ENCODE measurements around the gene VARS1. TPM values are rescaled to one million over a fixed set of nuclear protein-coding genes. Genes with fewer than 3 reads are reported as not detected.

VARS1 gene
- total and polyA plus RNA-seq, 2 of the 8 experiments (the other 6 are each of a cell fraction or from before 2014, with no cell fraction given): 53.5 to 162 TPM

DNA sequence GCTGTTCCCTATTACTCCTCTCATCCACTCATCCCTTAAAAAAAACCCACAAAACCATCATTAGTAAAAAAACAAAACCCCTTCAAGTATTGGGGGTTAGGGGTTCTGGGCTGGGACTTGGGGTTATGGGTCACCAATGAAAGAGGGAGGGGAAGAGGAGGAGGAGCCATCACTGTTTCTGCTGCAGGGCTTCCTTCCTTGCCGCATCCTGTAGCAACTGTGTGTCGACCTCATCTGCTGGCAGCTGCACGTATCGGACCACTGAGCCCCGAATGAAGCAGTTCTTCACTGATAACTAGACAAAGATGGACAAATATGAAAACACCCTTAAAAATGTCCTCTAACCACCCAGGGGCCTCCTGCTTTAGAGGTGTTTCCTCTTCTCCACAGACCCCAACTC is 2.0 kb upstream of the VARS1 start:
- peaks cover 3% of the 10 kb centered on the region; the same call in 1 of the 2 replicates for H3K79me1 ChIP-seq (ENCODE audit: low read depth, low read length)
- peaks cover 1 to 2% of the 10 kb centered on the region in 2 experiments for H4K20me1 ChIP-seq (replicated peaks in 1 of 2; ENCODE audit: control insufficient read depth in 1 of 2, insufficient read depth in 2 of 2, low read length in 2 of 2)
- H2AFZ ChIP-seq (ENCODE audit: low read length): no peak overlapping the region
- no peak overlapping the region for H2BK20ac ChIP-seq (ENCODE audit: low read length)
- no peak overlapping the region for H4K5ac ChIP-seq (ENCODE audit: insufficient read length, low read depth, low read length)
- no peak overlapping the region for H3K4me3 ChIP-seq (ENCODE audit: extremely low read depth in 1 of 4, insufficient read depth in 2 of 4, low read depth in 3 of 4, low read length in 4 of 4)
- no peak overlapping the region for H3K4ac ChIP-seq (replicated peaks; ENCODE audit: insufficient read length, low read depth, low read length)
- H3K23me2 ChIP-seq (ENCODE audit: low read depth, low read length): peaks cover 5% of the 10 kb centered on the region; the same call in 1 of the 2 replicates
- H3K79me2 ChIP-seq (ENCODE audit: control insufficient read depth in 1 of 2, insufficient read depth in 2 of 2, low read length in 2 of 2): peaks cover 0 to 19% of the 10 kb centered on the region in 2 experiments; a peak in 2 of 4 replicates
- peaks cover 0 to 2% (median under 1%) of the 10 kb centered on the region in 4 experiments; a peak in 3 of 7 replicates for H3K4me1 ChIP-seq (replicated peaks in 1 of 4; ENCODE audit: control insufficient read depth in 3 of 4, insufficient read depth in 4 of 4, low read length in 3 of 4)
- H3K14ac ChIP-seq (ENCODE audit: insufficient read length): no peak overlapping the region
- no peak overlapping the region for H3K4me2 ChIP-seq (ENCODE audit: insufficient read depth in 1 of 2, low read depth in 2 of 2, low read length in 2 of 2)
- FAIRE-seq: no peak
- no peaks in the 10 kb centered on the region for H3K9me3 ChIP-seq (ENCODE audit: insufficient read depth in 2 of 2, low read depth in 1 of 2, low read length in 1 of 2)
- DNase-seq (ENCODE audit: low read depth in 1 of 2, low spot score in 2 of 2): no peak
- H3K36me3 ChIP-seq (ENCODE audit: control insufficient read depth in 2 of 4, insufficient read depth in 4 of 4, low read length in 3 of 4): peaks cover 2 to 26% (median 13%) of the 10 kb centered on the region in 4 experiments; a peak in 5 of 8 replicates
- POLR2A ChIA-PET (ENCODE audit: partially characterized antibody): interaction anchor here (0.9 to 7.6 kb wide), 6 partner anchors 8 to 71 kb away, joined by 3 to 81 read pairs (median 15); partner anchors contain the start of genes HSPA1A, HSPA1L and LSM2
- no peak overlapping the region for H2AK5ac ChIP-seq (ENCODE audit: low read depth, low read length)
- H4K8ac ChIP-seq (ENCODE audit: extremely low read depth, insufficient read depth, low read length): no peak overlapping the region
- CTCF ChIA-PET (ENCODE audit: partially characterized antibody): interaction anchor here (0.7 to 5.9 kb wide), 6 partner anchors 8 to 34 kb away, joined by 3 to 28 read pairs (median 4); partner anchors contain the start of genes HSPA1A, HSPA1L and LSM2
- H3K23ac ChIP-seq (ENCODE audit: insufficient read length): no peak overlapping the region
- no peak overlapping the region for H3K9ac ChIP-seq (replicated peaks in 1 of 4; ENCODE audit: extremely low read depth in 1 of 4, low read depth in 3 of 4, low read length in 3 of 4)
- no peak overlapping the region for H3K27ac ChIP-seq (ENCODE audit: low read depth, low read length)
- no peak overlapping the region for H2BK12ac ChIP-seq (ENCODE audit: low read depth, low read length)
- whole genome bisulfite sequencing, 2 experiments (ENCODE audit: extremely low coverage in 1 of 2, insufficient coverage in 1 of 2, insufficient read length in 1 of 2, insufficient replicate concordance in 2 of 2, low coverage in 1 of 2, low lambda C conversion rate in 2 of 2, missing lambda C conversion rate in 1 of 2): 92% methylated on average over 5 of the region's 5 CpGs; no CpG with 5 or more reads in 1 of the 2 experiments
- no peak overlapping the region for H3K56ac ChIP-seq (replicated peaks; ENCODE audit: insufficient read length, low read depth, low read length)
- no peak overlapping the region for H4K91ac ChIP-seq (replicated peaks; ENCODE audit: insufficient read length, low read length)
- H2BK15ac ChIP-seq (ENCODE audit: low read length): no peak overlapping the region
- no peak overlapping the region for H2BK120ac ChIP-seq (replicated peaks; ENCODE audit: low read depth, low read length)
- H3K18ac ChIP-seq (ENCODE audit: extremely low read depth, low read length): no peak overlapping the region
- no peaks in the 10 kb centered on the region for H3K27me3 ChIP-seq (replicated peaks in 1 of 4; ENCODE audit: control insufficient read depth in 3 of 4, extremely low read depth in 1 of 4, insufficient read depth in 3 of 4, low read length in 3 of 4)
- no peak overlapping the region for H2BK5ac ChIP-seq (ENCODE audit: low read depth, low read length)
- TF ChIP-seq BACH1 (IDR thresholded peaks at IDR 0.05; ENCODE audit: low read length) (no peak), TCF12 (IDR thresholded peaks at IDR 0.05; ENCODE audit: low read depth, low read length) (no peak), CHD1 (IDR thresholded peaks at IDR 0.05; ENCODE audit: low read depth, low read length) (no peak), BRCA1 (IDR thresholded peaks at IDR 0.05; ENCODE audit: low read depth, low read length) (no peak), POLR2AphosphoS5 (IDR thresholded peaks at IDR 0.05; ENCODE audit: low read depth, low read length) (no peak), TAF1 (IDR thresholded peaks at IDR 0.05; ENCODE audit: low read depth, low read length) (no peak), FOSL1 (IDR thresholded peaks at IDR 0.05; ENCODE audit: insufficient read depth, low read depth, low read length) (no peak), EP300 (IDR thresholded peaks at IDR 0.05; ENCODE audit: borderline replicate concordance in 1 of 2, low read depth in 2 of 2, low read length in 2 of 2) (no peak)
- TF ChIP-seq, protein P1, sequence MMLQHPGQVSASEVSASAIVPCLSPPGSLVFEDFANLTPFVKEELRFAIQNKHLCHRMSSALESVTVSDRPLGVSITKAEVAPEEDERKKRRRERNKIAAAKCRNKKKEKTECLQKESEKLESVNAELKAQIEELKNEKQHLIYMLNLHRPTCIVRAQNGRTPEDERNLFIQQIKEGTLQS (IDR thresholded peaks at IDR 0.05; ENCODE audit: insufficient read depth, low read depth, low read length): no peak
- TF ChIP-seq, protein P2, sequence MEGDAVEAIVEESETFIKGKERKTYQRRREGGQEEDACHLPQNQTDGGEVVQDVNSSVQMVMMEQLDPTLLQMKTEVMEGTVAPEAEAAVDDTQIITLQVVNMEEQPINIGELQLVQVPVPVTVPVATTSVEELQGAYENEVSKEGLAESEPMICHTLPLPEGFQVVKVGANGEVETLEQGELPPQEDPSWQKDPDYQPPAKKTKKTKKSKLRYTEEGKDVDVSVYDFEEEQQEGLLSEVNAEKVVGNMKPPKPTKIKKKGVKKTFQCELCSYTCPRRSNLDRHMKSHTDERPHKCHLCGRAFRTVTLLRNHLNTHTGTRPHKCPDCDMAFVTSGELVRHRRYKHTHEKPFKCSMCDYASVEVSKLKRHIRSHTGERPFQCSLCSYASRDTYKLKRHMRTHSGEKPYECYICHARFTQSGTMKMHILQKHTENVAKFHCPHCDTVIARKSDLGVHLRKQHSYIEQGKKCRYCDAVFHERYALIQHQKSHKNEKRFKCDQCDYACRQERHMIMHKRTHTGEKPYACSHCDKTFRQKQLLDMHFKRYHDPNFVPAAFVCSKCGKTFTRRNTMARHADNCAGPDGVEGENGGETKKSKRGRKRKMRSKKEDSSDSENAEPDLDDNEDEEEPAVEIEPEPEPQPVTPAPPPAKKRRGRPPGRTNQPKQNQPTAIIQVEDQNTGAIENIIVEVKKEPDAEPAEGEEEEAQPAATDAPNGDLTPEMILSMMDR (IDR thresholded peaks at IDR 0.05; ENCODE audit: control extremely low read depth in 1 of 3, insufficient read depth in 1 of 3, low read depth in 1 of 3, low read length in 3 of 3): no peak
